B cell (primary cell): ENCODE measurements around the gene CEP55. TPM values are rescaled to one million over a fixed set of nuclear protein-coding genes. Genes with fewer than 3 reads are reported as not detected.

Source experiments
- ATAC-seq: fragments of 200-7000 bp; cut with Tn5 transposase; one replicate; pipeline ENCODE4 v1.10.0; 2021; ENCODE audit warnings: low read depth, mild to moderate bottlenecking, moderate number of reproducible peaks, moderate library complexity
- CTCF ChIA-PET: fragments of 350-600 bp; sonication (Branson Sonifier 250); formaldehyde crosslinking; loops from one replicate; lab custom pipeline; 2021; ENCODE audit warnings: antibody characterized with exemption, inconsistent platforms; lab: Charles Lee
- POLR2A ChIA-PET: fragments of 350-600 bp; sonication (Branson Sonifier 250); formaldehyde crosslinking; loops from one replicate; lab custom pipeline; 2021; ENCODE audit warnings: antibody characterized with exemption; lab: Charles Lee
- DNase-seq: peaks from one replicate; pipeline ENCODE4 v3.0.0; 2013
- H2AFZ ChIP-seq: 2 replicates; pipeline ENCODE4 v1.6.1; 2012; ENCODE audit warnings: mild to moderate bottlenecking, low read depth, low read length; ENCODE audit not compliant: insufficient read depth, poor library complexity, severe bottlenecking
- H3K27ac ChIP-seq, 2 donors: 1 replicate in 1 of 2; 2 replicates in 1 of 2; pipeline ENCODE4 v1.5.1; 2012 to 2013; ENCODE audit warnings: low read length in 2 of 2, mild to moderate bottlenecking in 2 of 2, moderate library complexity in 1 of 2
- H3K27me3 ChIP-seq, 4 experiments: fragments of 200-600 bp in 1 of 4; sonication (generic) in 1 of 4; replicated peaks in 1 of 4; 1 replicate in 2 of 4; 2 replicates in 2 of 4; pipeline versions ENCODE4 v1.6.1 to v1.7.0; 2013 to 2016; ENCODE audit warnings: low read length in 3 of 4, mild to moderate bottlenecking in 2 of 4, mixed read lengths in 1 of 4, moderate library complexity in 1 of 4; ENCODE audit not compliant: insufficient read depth in 4 of 4, control insufficient read depth in 3 of 4; ENCODE audit errors: control extremely low read depth in 1 of 4
- H3K36me3 ChIP-seq, 2 experiments: replicated peaks in 1 of 2; 1 replicate in 1 of 2; 2 replicates in 1 of 2; pipeline versions ENCODE4 v1.6.1 to v1.7.1; 2013; ENCODE audit warnings: low read length in 1 of 2; ENCODE audit not compliant: insufficient read depth in 2 of 2, control insufficient read depth in 1 of 2; ENCODE audit errors: control extremely low read depth in 1 of 2, extremely low read depth in 1 of 2
- H3K4me1 ChIP-seq, 2 donors: fragments of 200-600 bp in 1 of 2; sonication (generic) in 1 of 2; 1 replicate in 1 of 2; 2 replicates in 1 of 2; pipeline versions ENCODE4 v1.5.1 to v1.6.1; 2013 to 2017; ENCODE audit warnings: low read length in 2 of 2; ENCODE audit not compliant: control insufficient read depth in 2 of 2, insufficient read depth in 2 of 2
- H3K4me2 ChIP-seq: replicated peaks from 2 replicates; pipeline ENCODE3; 2012; ENCODE audit warnings: mild to moderate bottlenecking, low read depth, low read length; ENCODE audit not compliant: poor library complexity, severe bottlenecking
- H3K4me3 ChIP-seq, 5 experiments: fragments of 200-600 bp in 1 of 5; sonication (generic) in 1 of 5; 1 replicate in 3 of 5; 2 replicates in 2 of 5; pipeline versions ENCODE4 v1.5.1 to v1.7.0; 2011 to 2016; ENCODE audit warnings: low read length in 4 of 5, mild to moderate bottlenecking in 4 of 5, low read depth in 2 of 5, control low read depth in 1 of 5, moderate library complexity in 1 of 5; ENCODE audit not compliant: insufficient read depth in 1 of 5; ENCODE audit errors: control extremely low read depth in 1 of 5, extremely low read depth in 1 of 5
- H3K79me2 ChIP-seq: fragments of 200-600 bp; sonication (generic); one replicate; pipeline ENCODE4 v1.6.0; 2016; ENCODE audit warnings: low read length; ENCODE audit not compliant: control insufficient read depth, insufficient read depth
- H3K9ac ChIP-seq: fragments of 200-600 bp; sonication (generic); 2 replicates; pipeline ENCODE4 v1.6.1; 2017; ENCODE audit warnings: mild to moderate bottlenecking, low read length, moderate library complexity
- H3K9me3 ChIP-seq, 3 donors: one replicate each; pipeline versions ENCODE4 v1.6.1 to v1.7.1; 2013; ENCODE audit warnings: low read length in 2 of 3; ENCODE audit not compliant: control insufficient read depth in 2 of 3, insufficient read depth in 1 of 3; ENCODE audit errors: control extremely low read depth in 1 of 3
- H4K20me1 ChIP-seq: 2 replicates; pipeline ENCODE4 v1.6.0; 2012; ENCODE audit warnings: mild to moderate bottlenecking, low read length; ENCODE audit not compliant: insufficient read depth, control insufficient read depth, poor library complexity, severe bottlenecking
- H3K27ac Mint-ChIP-seq: one replicate; pipeline ENCODE4 v1.8.0; 2021; ENCODE audit warnings: mixed read lengths
- H3K27me3 Mint-ChIP-seq: one replicate; pipeline ENCODE4 v1.8.0; 2021; ENCODE audit warnings: mixed read lengths
- H3K4me1 Mint-ChIP-seq: one replicate; pipeline ENCODE4 v1.8.0; 2021; ENCODE audit warnings: mixed read lengths
- H3K4me3 Mint-ChIP-seq: one replicate; pipeline ENCODE4 v1.8.0; 2021; ENCODE audit warnings: mixed read lengths
- H3K9me3 Mint-ChIP-seq: one replicate; pipeline ENCODE4 v1.8.0; 2022; ENCODE audit warnings: mixed read lengths; ENCODE audit not compliant: insufficient read depth
- EZH2 ChIP-seq: IDR thresholded peaks from 2 replicates; pipeline ENCODE4 v1.6.1; 2012; ENCODE audit warnings: borderline replicate concordance, low read depth, mild to moderate bottlenecking, moderate library complexity, low read length; ENCODE audit not compliant: insufficient read depth, poor library complexity, severe bottlenecking
- WGBS: methylation state at CpG from one replicate; pipeline ENCODE4 v1.1.5; 2013; ENCODE audit warnings: missing lambda C conversion rate; ENCODE audit not compliant: insufficient coverage; 5-methylcytosine and 5-hydroxymethylcytosine counted together
- intact Hi-C: fragments of 100-400 bp; cut with micrococcal nuclease; formaldehyde crosslinking; loops from one replicate; pipeline ENCODE4 v1.10.0; 2022
- polyA plus RNA-seq: library from polyadenylated mRNA; depleted of rRNA; stranded (reverse); fragments of >200 nt; gene quantifications from 2 replicates; pipeline ENCODE4 v1.2.3, GENCODE V29; 2012
- total RNA-seq, 2 donors: library from RNA; stranded (reverse); fragments of 120-200 nt in 1 of 2; gene quantifications; 1 replicate in 1 of 2; 2 replicates in 1 of 2; pipeline versions ENCODE4 v1.2.3 to v1.2.4, GENCODE V29; 2013 to 2022
- TF ChIP-seq, protein P1 (sequence below): fragments of 200-600 bp; IDR thresholded peaks from one replicate; pipeline ENCODE4 v1.8.0; 2022; ENCODE audit warnings: antibody characterized with exemption, mild to moderate bottlenecking

Gene CEP55
- total and polyA plus RNA-seq, 2 donors (not counting 1 experiment from before 2014, with no cell fraction given), result 0.12 to 0.27 TPM

DNA sequence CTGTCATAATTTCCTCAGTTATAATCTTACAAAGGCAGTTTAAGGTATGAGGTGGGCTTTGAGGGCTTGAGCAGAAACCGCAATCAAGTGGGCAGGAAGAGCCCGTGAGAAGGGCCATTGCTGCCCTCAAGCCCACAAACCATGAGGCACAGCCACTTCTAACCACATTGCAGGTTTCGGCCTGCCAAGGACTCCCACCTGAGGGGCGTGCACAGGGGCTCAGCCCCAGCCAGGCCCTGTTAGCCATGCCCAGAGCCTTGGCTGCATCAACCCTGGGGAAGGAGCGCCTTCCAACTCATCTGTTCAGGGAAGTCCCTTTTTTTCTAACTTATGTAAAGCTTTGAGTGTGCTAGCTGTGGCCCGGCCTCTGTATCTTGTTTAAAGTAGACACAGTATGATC, 64.1 kb downstream of the CEP55 start:
- 90% methylated on average over 4 of the region's 6 CpGs for WGBS

DNA sequence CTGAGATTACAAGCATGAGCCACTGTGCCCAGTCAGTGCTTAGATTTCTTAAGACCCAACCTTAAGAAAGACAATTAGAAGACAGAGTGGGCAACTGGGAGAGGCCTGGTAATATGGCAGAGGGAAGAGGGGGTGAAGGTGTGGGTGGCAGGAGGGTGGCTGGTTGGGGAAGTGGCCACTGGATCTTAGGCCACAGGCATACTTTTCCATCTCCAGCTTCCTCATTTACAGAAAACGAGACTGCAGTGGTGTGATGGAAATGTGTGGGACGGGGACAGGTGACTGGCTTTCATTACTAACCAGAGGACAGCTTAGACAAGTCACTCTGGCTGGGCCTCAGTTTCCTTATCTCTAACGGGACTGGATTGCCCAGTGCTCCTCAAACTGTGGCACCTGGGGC, 69.0 kb downstream of the CEP55 start:
- no peak overlapping the region for H3K4me2 ChIP-seq
- CTCF ChIA-PET, result interaction anchor here (1.9 kb wide), 1 partner anchor 11 kb away, joined by 5 read pairs; no protein-coding TSS in a partner anchor
- TF ChIP-seq, protein P1, sequence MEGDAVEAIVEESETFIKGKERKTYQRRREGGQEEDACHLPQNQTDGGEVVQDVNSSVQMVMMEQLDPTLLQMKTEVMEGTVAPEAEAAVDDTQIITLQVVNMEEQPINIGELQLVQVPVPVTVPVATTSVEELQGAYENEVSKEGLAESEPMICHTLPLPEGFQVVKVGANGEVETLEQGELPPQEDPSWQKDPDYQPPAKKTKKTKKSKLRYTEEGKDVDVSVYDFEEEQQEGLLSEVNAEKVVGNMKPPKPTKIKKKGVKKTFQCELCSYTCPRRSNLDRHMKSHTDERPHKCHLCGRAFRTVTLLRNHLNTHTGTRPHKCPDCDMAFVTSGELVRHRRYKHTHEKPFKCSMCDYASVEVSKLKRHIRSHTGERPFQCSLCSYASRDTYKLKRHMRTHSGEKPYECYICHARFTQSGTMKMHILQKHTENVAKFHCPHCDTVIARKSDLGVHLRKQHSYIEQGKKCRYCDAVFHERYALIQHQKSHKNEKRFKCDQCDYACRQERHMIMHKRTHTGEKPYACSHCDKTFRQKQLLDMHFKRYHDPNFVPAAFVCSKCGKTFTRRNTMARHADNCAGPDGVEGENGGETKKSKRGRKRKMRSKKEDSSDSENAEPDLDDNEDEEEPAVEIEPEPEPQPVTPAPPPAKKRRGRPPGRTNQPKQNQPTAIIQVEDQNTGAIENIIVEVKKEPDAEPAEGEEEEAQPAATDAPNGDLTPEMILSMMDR, result no peak
- no peak for TF ChIP-seq EZH2

More for the DNA sequence above, 64.1 kb downstream of the CEP55 start:
- H3K27me3 Mint-ChIP-seq, result peaks cover 27% of the 10 kb centered on the region
- Histone ChIP-seq H3K27me3 (peaks cover 0 to 3% (median 0%) of the 10 kb centered on the region in 4 experiments), H3K4me3 (no peak overlapping the region), H3K4me2 (no peak overlapping the region), H3K36me3 (no peaks in the 10 kb centered on the region), H3K4me1 (no peaks in the 10 kb centered on the region), H3K79me2 (no peaks in the 10 kb centered on the region), H4K20me1 (no peaks in the 10 kb centered on the region), H3K9ac (no peak overlapping the region), H2AFZ (no peak overlapping the region), H3K27ac (no peak overlapping the region), H3K9me3 (no peaks in the 10 kb centered on the region)
- DNase-seq (no peak), ATAC-seq (no peak)
- no peak overlapping the region for H3K4me3 Mint-ChIP-seq
- TF ChIP-seq, protein P1, result no peak
- no peak for TF ChIP-seq EZH2
- H3K27ac Mint-ChIP-seq, result no peak overlapping the region
- no peaks in the 10 kb centered on the region for H3K9me3 Mint-ChIP-seq
- ChIA-PET POLR2A (no interaction called here), CTCF (no interaction called here)
- H3K4me1 Mint-ChIP-seq, result no peaks in the 10 kb centered on the region
- intact Hi-C loops, result no loop called here

More for the DNA sequence above, 69.0 kb downstream of the CEP55 start:
- intact Hi-C loops, result no loop called here
- no peak overlapping the region for H3K9ac ChIP-seq
- H4K20me1 ChIP-seq, result no peaks in the 10 kb centered on the region
- Mint-ChIP-seq H3K27ac (no peak overlapping the region), H3K4me1 (no peaks in the 10 kb centered on the region), H3K9me3 (no peaks in the 10 kb centered on the region), H3K27me3 (peaks cover 52% of the 10 kb centered on the region), H3K4me3 (no peak overlapping the region)
- no peaks in the 10 kb centered on the region for H3K79me2 ChIP-seq
- no peak overlapping the region for H3K4me3 ChIP-seq
- H3K4me1 ChIP-seq, result no peaks in the 10 kb centered on the region
- H3K27me3 ChIP-seq, result peaks cover 0 to 28% (median 8%) of the 10 kb centered on the region in 4 experiments
- no peaks in the 10 kb centered on the region for H3K9me3 ChIP-seq
- POLR2A ChIA-PET, result no interaction called here
- DNase-seq (no peak), ATAC-seq (no peak)
- no peaks in the 10 kb centered on the region for H3K36me3 ChIP-seq
- H3K27ac ChIP-seq, result no peak overlapping the region
- H2AFZ ChIP-seq, result no peak overlapping the region
- WGBS, result 75% methylated on average over 2 of the region's 3 CpGs
